ENCODE measurements around the gene TSPAN32.
"Not testable (repeated sequence)": the region's sequence is repeated elsewhere in the genome, so short reads cannot be mapped to it uniquely, and the experiment has no call there.

TSPAN32 gene

DNA sequence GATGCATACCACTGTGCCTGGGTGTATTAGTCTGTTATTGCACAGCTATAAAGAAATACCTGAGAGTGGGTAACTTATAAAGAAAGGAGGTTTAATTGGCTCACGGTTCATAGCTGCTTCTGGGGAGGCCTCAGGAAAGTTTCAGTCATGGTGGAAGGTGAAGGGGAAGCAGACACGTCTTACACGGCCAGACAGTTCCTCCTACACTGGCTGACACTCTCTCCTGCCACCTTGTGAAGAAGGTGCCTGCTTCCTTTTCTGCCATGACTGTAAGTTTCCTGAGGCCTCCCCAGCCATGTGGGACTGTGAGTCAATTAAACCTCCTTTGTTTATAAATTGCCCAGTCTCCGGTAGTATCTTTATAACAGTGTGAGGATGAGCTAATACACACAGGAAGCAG, 41.7 kb downstream of the TSPAN32 start:
- DNase-seq: no peak

DNA sequence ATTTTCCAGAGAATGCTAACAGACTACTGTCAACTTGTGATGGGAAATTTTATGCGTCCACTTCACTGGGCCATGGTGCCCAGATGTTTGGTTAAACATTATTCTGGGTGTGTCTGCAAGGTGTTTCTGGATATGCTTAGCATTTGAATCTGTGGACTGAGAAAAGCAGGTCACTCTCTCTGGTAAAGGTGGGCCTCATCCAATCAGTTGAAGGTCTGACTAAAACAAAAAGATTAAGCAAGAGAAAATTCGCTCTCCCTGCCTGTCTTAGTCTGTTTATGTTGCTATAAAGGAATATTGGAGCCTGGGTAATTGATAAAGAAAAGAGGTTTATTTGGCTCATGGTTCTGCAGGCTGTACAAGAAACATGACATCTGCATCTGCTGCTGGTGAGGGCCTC, 43.2 kb downstream of the TSPAN32 start:
- no peak for DNase-seq

DNA sequence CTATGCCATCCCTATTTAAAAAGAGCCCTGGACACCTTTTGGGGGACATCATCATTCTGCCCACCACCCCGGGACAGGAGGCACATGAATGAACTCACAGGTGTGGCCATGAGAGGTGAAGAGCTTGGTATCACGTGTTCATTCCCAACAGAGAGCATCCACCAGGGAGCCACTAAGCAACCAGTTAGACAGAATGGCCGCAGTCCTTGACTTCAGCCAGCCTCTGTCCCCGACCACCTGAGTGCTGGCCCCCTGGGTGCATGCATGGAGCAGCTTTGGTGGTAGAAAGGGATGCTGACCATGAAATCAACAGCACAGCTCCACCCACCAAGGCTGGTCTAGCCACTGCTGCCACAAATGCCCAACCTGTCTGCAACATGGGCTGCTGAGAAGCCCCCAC, 44.2 kb downstream of the TSPAN32 start:
- no peak for DNase-seq

DNA sequence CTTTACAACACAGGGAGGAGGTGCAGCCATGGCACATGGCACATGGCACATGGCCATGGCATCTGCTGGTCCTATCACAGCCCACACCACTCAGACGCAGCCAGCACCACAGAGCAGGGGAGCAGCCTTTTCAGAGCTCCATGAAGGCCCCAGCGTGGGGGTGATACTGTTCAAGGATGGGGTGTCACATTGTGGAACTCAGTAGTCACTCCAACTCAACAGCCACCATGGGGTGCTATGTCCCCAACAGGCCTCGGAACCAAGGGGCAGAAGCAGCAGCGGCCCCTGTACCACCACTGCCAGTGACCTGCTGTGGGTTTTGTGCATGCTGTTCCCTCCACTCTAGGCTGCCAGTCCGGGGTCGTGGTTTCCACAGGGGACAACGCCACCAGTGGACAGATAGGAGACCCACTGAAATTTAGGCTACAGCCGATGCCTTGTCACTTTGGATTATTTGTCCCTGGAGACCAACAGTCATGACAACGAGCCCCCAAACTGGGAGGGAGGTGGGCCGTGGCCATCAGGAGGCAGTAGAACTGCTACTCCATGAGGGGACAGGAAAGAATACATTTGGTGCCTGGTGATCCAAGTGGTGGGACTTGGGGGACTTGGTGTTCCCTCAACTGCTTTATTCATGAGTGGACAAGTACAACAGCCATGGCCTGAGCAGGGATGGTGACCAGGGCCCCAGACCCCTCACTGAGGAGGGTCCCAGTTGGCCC, 44.9 kb downstream of the TSPAN32 start:
- no peak for DNase-seq

DNA sequence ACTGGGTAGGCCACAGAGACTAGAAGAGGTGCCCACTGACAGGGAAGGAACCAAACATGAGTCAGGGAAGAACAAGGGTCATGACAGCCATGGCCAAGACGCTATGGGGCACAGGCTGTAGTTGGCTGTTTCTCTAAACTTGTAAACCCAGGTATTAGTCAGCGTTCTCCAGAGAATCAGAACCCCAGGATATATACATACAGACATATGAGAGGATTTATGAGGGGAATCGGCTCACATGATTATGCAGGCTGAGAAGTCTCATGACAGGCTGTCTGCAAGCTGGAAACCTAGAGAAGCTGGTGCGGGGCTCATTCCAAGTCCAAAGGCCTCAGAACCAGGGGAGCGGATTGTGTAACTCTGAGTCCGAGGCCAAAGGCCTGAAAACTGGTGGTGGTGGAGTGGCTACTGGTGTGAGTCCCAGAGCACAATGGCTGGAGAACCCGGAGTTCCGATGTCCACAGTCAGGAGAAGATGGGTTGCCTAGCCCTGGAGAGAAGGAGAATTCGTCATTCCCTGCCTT, 45.6 kb downstream of the TSPAN32 start:
- DNase-seq: no peak

DNA sequence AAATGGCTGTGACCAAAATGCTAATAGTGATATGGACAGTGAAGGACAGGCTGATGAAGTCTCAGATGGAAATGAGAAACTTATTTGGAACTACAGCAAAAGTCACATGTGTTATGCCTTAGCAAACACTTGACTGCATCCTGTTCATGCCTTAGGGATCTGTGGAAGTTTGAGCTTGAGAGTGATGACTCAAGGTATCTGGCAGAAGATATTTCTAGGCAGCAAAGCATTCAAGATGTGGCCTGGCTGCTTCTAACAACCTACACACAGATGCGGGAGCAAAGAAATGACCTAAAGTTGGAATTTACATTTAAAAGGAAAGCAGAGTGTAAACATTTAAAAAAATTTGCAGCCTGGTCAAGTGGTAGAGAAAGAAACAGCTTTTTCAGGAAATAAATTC, 47.2 kb downstream of the TSPAN32 start:
- DNase-seq: no peak

DNA sequence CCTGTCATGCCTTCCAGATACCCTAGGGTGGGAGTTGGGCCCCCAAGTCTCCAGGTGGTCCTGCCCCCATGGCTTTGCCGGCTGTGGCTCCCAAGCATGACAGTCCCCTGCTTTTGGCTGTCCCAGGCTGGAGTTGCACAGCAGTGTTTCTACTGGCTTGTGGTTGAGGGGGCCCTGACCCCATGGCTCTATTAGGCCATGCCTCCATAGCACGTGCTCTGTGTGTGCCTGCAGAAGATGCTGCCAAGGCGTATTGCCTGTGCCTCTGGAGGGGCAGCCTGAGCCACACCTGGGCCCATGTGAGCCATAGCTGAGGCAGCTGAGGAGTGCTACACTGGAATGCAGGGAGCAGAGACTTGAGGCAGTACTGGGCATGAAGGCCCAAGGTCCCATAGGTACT, 49.9 kb downstream of the TSPAN32 start:
- no peak for DNase-seq

DNA sequence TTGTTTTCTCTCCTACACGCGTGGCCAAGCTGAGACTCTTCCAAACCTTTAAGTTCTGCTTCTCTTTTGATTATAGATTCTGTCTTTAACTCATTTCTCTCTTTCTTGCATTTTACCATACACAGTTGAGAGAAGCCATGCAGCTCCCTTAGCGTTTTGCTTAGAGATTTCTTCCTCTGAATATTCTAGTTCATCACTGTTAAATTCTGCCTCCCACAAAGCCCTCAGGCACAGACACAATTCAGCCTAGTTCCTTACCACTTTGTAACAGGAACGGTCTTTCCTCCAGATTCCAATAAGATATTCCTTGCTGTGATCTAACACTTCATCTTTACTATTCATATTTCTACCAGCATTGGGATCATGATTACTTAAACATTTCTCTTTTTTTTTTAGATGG, 50.6 kb downstream of the TSPAN32 start:
- DNase-seq: no peak

DNA sequence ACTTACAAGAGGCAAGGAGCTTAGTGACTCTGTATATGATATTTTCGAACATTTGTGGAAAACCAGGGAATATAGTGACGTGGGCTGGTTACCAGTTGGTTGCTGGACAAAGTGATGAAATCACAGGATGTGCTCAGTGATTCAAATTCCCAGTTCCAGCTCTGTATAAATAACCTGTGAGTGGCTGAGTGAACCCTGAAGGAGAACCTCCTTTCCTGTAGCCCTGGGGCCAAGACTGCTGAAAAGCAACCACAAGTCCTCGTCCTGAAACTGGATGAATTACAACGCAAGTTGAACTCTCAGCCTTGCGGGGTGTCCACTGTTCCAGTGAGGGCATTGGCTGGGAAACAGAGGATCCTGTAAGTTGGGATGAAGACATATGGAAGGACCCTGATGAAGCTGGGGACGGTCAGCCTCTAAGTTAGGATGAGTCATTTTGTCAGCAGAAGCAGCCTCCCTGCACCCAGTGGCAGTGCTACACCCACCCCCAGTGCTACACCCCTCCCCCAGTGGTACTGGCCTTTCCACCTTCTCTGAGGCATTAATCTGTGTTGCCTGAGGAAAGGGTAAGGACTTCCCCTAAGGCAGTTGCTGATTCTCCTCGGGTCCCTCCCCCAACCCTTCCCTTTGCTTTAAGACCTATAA, 53.3 kb downstream of the TSPAN32 start:
- DNase-seq: no peak

DNA sequence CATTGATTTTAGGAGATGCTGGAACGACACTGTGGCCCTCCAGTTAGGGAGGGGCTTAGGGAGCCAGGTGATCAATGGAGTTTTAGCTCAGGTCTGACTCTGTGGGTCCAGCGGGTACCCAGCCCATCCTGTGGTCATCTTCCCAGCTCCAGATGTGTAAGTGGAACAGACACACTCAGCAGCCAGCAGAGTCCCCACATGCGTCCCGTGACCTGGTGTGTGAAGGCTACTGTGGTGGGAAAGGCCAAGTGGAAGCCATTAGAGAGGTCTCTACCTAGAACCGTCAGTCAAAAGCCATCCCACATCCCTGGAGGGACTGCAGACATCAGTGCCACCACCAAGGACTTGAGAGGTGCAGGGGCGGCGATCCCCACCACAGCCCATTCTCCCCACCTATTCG, 55.4 kb downstream of the TSPAN32 start:
- DNase-seq: no peak

DNA sequence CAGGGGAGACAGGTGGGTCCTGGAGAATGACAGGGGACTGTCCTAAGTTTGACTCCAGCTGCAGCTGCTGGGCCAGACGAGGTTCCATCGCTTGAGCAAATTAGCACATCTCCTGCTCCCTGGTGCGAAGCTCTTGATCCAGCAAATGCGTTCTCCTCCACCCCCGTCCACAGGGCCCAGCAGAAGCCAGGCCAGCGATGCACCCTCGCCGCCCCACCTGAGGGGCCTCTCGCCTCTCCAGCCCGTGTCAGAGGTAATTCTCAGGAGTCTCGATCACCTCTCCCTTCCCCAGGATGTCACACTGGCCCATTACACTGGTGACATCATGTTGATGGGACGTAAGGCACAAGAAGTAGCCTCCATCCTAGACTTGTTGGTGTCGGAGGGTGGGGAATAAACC, 55.8 kb downstream of the TSPAN32 start:
- not testable (repeated sequence) for DNase-seq

DNA sequence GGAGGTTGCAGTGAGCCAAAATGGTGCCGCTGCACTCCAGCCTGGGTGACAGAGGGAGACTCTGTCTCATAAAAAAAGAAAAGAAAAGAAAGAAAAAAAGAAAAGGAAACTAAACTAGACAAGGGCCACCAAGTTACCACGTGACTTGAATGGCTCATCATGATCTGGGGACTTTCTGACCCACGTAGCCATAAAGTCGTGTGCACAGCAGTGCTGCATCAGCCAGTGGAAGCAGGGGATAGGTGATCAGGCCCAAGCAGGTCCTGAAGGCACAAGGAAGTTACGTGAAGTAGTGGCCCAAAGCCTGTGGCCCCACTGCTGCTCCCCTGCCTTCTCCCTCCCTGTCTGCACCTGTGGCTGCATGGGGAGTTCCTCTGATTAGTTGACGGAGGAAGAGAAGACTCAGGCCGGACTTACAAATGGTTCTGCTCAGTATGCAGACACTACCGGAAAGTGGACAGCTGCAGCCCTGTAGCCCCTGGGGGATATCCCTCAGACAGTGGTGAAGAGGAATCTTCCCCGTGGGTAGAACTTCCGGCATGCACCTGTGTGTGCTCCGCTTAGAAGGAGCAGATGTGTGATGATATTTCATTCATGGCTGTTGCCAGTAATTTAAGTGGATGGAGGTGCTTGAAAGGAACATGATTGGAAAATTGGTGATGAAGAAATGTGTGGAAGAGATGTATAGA, 57.1 kb downstream of the TSPAN32 start:
- DNase-seq: no peak

DNA sequence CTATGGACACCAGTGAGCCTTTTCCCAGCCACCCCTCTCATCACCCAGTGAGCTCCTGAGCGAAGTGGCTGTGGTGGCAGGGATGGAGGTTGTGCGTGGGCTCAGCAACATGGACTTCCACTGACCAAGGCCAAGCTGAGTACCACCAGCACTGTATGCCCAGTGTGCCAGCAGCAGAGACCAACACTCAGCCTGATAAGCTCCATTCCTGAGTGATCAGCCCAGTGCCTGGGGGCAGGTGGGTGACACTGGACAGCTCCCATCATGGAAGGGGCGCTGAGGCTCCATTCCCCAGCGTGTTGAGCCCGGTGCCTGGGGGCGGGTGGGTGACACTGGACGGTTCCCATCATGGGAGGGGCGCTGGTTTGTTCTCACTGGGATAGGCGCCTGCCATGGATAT, 57.7 kb downstream of the TSPAN32 start:
- no peak for DNase-seq

DNA sequence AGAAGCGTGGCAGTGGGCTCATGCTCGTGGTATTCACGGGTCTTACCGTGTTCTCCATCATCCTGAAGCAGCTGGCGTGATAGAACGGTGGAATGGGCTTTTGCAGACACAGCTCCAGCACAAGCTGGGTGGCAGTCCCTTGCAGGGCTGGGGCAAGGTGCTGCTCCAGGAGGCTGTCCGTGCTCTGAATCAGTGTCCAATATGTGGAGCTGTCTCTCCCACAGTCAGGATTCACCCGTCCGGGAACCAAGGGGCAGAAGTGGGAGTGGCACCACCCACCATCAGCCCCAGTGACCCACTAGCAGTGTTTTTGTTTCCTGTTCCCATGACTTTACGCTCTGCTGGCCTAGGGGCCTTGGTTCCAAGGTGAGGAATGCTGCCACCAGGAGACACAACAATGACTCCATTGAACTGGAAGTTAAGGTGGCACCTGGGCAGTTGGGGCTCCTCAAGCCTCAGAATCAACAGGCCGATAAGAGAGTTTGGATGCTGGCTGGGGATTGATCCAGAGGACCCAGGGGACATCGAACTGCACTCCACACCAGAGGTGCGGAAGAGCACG, 58.3 kb downstream of the TSPAN32 start:
- no peak for DNase-seq

DNA sequence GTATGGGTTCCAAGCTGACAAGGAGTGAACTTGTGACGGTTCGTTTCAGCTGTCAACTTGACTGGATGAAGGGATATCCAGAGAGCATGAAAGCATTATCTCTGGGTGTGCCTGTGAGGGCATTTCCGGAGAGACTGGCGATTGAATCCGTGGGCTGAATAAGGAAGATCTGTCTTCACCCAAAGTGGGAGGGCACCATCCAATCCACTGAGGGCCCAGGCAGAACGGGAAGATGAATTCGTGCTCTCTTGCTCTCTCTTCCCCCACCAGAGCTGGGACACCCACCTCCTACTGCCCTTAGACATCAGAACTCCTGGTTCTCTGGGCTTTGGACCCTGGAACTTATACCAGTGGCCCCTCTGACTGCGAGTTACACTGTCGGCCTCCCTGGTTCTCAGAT, 59.8 kb downstream of the TSPAN32 start:
- DNase-seq: no peak

DNA sequence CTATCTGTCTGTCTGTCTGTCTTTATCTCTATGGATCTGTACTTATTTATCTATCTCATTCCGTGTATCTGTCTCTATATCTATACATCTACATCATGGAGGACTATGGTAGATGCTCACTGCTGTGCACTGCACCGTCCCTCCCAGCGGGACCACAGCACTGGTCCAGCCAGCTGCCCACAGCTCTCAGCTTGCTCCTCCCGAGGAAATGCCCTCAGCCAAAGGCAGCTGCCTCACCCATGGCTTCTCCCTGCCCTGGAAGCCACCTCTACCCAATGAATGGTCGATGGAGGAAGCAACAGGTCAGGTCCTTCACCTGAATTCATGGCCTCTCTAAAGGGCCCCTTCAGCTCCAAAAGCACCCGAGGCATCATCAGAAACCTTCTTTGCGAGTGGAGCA, 60.6 kb downstream of the TSPAN32 start:
- no peak for DNase-seq

DNA sequence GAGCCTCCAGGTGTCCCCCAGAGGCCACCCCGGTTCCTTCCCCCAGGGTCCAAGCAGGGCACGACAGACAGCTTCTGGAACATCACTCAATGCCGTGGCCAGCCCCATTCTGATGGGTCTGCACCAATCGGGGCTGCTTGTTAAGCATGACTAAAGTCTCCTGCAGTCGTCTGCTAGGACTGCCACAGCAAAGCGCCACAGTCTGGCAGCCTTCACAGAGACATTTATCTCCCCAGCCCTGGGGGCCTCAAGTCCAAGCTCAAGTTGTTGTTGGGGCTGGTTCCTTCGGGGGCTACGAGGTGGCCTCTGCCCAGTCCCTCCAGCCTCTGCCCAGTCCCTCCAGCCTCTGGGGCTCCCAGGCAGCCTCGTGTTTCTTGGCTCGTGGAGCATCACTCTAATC, 61.3 kb downstream of the TSPAN32 start:
- no peak for DNase-seq

DNA sequence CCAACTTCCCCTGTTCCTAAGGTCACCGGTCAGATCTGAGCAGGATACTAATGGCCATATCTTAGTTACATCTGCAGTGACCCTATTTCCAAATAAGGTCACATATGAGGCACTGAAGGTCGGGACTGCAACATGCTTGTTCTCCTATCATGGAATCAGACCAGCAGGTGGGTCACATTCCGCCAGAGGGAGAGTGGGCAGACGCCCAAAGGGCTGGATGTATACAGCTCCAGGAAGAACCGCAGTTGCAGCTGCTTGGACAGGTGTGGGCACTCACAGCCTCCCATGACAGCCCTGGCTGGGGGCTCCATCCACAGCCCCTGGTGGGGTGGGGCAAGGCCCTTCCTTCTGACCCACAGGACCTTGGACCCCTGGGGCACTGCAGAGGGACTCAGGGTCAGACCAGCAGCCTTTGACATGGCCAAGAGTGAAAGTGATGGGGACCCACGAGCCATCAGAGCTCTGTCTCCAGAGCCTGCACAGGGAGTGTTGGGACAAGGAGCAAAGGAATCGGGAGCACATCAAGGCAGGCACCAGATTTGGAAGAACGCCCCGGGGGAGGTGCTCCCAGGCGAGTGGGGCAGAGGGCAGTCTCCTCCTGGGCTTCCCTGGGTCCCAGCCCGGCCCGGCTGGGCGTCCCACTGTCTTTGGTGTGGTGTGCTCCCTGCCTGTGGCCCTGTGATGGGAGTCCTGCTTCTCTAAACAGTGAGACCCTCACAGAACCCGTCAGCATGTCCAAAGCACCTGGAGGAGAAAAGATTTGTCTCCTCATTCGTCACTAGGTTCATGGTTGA, 62.0 kb downstream of the TSPAN32 start:
- no peak for DNase-seq

DNA sequence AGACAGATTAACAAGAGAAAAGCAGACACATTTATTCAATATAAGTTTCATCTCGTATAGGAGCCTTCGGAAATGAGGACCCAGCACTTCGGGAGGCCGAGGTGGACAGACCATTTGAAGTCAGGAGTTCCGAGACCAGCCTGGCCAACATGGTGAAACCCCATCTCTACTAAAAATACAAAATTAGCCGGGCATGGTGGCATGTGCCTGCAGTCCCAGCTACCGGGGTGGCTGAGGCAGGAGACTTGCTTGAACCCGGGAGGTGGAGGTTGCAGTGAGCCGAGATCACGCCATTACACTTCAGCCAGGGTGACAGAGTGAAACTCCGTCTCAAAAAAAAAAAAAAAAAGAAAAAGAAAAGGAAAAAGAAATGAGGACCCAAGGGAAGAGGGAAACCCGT, 62.6 kb downstream of the TSPAN32 start:
- not testable (repeated sequence) for DNase-seq

DNA sequence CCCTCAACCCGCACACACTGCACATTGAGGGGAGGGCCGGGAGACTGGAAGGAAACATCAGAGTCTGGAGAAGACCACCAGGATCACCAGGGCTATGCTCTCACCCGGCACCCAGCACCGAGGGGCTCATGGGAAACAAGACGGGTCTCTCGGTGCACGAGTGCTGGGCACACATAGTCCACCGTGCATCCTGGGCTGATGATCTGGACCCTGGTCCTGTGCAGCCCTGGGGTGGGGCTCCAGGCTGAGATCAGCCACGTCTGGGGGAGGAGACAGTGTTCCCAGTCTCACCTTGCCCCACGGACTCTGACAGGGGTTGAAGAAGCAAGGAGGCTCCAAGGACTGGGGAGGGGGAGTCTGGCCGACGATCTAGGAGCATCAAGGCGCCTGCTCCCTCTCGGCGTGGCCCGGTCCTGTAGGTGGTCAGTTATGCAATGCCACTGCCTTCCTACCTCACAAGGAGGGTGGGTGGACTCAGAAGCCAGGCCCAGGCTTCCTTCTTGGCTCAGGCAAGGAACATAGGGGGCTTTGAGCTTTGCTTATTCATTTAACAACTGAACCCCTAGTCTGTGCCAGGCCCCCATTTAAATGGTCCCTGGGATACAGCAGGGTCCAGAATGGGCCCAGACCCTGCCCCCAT, 63.9 kb downstream of the TSPAN32 start:
- DNase-seq: no peak

DNA sequence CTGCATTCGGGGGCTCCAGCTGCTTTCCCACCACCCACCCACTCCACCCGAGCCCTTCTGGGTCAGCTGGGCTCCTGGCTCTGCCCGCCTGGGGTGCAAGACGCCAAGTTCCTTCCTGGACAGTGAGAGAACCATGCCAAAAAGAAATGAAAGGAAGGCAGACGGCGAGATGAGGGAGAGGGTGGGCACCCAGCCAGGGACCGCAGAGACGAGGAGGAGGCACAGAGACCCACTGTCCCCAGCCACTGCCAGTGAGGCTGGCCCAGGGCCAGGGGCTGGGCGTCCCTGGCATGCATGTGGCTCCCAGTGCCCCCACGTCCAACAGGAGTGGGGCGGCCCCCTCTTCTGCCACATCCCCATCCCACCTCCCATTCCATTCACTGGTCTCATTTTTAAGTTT, 64.5 kb downstream of the TSPAN32 start:
- no peak for DNase-seq

DNA sequence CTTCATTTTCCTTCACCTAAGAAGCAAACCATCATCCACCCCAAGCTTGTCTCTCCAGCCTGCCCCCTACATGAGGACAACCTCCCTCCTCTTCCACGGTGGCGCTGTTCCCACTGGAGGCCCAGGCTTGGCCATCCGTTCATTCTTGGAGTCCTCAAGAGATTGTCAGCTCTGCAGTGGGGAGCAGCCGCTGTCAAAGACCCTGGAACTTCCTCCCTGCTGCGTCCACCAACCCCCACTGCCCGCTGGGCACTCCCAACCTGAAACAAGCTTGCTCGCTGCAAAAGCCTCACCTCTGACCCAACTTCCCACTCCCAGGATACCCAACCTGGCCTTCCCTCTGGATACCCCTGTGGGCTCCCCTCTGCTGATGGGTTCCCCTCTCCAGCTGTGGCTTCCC, 64.9 kb downstream of the TSPAN32 start:
- DNase-seq: no peak
